Endothelial cell of umbilical vein (primary cell): ENCODE measurements around the gene SERPINA3.

Experiments
- EZH2 ChIP-seq: IDR thresholded peaks from 2 replicates; pipeline ENCODE4 v1.6.1; 2012; ENCODE audit warnings: borderline replicate concordance, low read depth, mild to moderate bottlenecking, moderate library complexity, low read length, inconsistent platforms; ENCODE audit not compliant: severe bottlenecking
- MAX ChIP-seq: IDR thresholded peaks from 2 replicates; pipeline ENCODE4 v1.6.1; 2011; ENCODE audit not compliant: insufficient read depth, insufficient read length
- POLR2A ChIP-seq: IDR thresholded peaks from 2 replicates; pipeline ENCODE4 v1.6.1; 2012; ENCODE audit warnings: low read depth, mild to moderate bottlenecking, control low read depth, low read length
- POLR2AphosphoS5 ChIP-seq: IDR thresholded peaks from 2 replicates; pipeline ENCODE4 v1.6.1; 2012; ENCODE audit warnings: low read depth, mild to moderate bottlenecking, control low read depth, low read length, moderate library complexity; ENCODE audit not compliant: insufficient read depth
- TF ChIP-seq, protein P1 (sequence below), 2 donors: IDR thresholded peaks; 1 replicate in 1 of 2; 2 replicates in 1 of 2; pipeline ENCODE4 v1.5.1; 2011; ENCODE audit warnings: low read length in 2 of 2, mild to moderate bottlenecking in 2 of 2, moderate library complexity in 2 of 2, control low read depth in 1 of 2, inconsistent platforms in 1 of 2, low read depth in 1 of 2; ENCODE audit not compliant: insufficient read depth in 1 of 2; ENCODE audit errors: extremely low read depth in 1 of 2

DNA sequence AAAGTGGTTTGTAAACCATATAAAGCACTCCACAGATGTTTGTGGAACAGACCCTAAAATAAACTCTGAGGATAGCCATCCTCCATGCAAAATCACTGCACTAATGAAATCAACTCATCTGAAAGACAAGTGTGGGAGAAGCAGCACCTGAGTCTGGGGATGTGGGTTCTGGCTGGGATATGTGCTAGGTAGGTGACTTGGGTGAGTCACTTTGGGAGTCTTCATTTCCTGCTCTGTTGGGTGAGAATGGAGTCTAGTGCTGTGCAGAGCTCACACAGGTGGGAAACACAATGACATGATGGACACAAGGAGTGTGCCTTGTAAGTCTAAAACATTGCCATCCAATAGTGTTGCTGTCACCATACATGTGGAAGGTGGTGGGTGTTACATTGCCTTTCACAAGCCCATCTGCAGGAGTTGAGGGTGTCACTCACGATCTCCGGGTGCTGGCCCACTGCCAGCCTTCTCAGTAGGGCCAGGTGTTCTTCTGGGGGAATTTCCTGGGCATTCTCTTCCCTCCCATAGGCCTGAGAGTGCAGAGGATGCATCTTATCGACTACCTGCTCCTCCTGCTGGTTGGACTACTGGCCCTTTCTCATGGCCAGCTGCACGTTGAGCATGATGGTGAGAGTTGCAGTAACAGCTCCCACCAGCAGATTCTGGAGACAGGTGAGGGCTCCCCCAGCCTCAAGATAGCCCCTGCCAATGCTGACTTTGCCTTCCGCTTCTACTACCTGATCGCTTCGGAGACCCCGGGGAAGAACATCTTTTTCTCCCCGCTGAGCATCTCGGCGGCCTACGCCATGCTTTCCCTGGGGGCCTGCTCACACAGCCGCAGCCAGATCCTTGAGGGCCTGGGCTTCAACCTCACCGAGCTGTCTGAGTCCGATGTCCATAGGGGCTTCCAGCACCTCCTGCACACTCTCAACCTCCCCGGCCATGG, 49.0 kb upstream of the SERPINA3 start:
- TF ChIP-seq, protein P1, sequence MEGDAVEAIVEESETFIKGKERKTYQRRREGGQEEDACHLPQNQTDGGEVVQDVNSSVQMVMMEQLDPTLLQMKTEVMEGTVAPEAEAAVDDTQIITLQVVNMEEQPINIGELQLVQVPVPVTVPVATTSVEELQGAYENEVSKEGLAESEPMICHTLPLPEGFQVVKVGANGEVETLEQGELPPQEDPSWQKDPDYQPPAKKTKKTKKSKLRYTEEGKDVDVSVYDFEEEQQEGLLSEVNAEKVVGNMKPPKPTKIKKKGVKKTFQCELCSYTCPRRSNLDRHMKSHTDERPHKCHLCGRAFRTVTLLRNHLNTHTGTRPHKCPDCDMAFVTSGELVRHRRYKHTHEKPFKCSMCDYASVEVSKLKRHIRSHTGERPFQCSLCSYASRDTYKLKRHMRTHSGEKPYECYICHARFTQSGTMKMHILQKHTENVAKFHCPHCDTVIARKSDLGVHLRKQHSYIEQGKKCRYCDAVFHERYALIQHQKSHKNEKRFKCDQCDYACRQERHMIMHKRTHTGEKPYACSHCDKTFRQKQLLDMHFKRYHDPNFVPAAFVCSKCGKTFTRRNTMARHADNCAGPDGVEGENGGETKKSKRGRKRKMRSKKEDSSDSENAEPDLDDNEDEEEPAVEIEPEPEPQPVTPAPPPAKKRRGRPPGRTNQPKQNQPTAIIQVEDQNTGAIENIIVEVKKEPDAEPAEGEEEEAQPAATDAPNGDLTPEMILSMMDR (IDR thresholded peaks at IDR 0.05; ENCODE audit: extremely low read depth in 1 of 2, insufficient read depth in 1 of 2, low read depth in 1 of 2, low read length in 2 of 2), result no peak
- TF ChIP-seq MAX, result no peak
- TF ChIP-seq POLR2A, result no peak
- no peak for TF ChIP-seq POLR2AphosphoS5
- no peak for TF ChIP-seq EZH2
